Measurements from ENCODE around the gene FGF11. TPM values are rescaled to one million over a fixed set of nuclear protein-coding genes. Genes with fewer than 3 reads are reported as not detected.

FGF11 gene
- total and polyA plus RNA-seq, 2 of the 4 experiments (the other 2 are of a cell fraction) = 0.18 to 1.1 TPM

GRCh38 chr17:7421186-7421585, 18.1 kb upstream of the FGF11 start:
- no peak overlapping the region for H3K56ac ChIP-seq (ENCODE audit: extremely low read depth, insufficient read depth, low read length)
- 93% methylated on average over 13 of the region's 16 CpGs; no CpG with 5 or more reads in 1 of the 2 experiments for WGBS, 2 experiments (ENCODE audit: extremely low coverage in 2 of 2, insufficient read length in 1 of 2)
- ChIA-PET CTCF (no interaction called here), POLR2A (ENCODE audit: unreplicated experiment) (no interaction called here)
- peaks cover 3% of the 10 kb centered on the region; the same call in 1 of the 2 replicates for H4K20me1 ChIP-seq (ENCODE audit: insufficient read depth, low read length)
- no peak overlapping the region for H2AK5ac ChIP-seq (ENCODE audit: low read depth, low read length)
- H3K4ac ChIP-seq (ENCODE audit: low read depth, low read length) = no peak overlapping the region
- H3K36me3 ChIP-seq (ENCODE audit: control insufficient read depth, insufficient read depth, low read length) = peaks cover 10% of the 10 kb centered on the region; the same call in 1 of the 2 replicates
- in situ Hi-C loops (cut with MboI; ENCODE audit: low sequenced_read_pairs) = no loop called here
- H3K79me1 ChIP-seq (ENCODE audit: low read depth in 1 of 2, low read length in 2 of 2) = no peaks in the 10 kb centered on the region
- intact Hi-C loops (cut with micrococcal nuclease) = no loop called here
- H4K5ac ChIP-seq (ENCODE audit: low read depth, low read length) = no peak overlapping the region
- H4K91ac ChIP-seq (ENCODE audit: insufficient read depth, low read depth, low read length) = no peak overlapping the region
- BruUV-seq (replicated peaks) = no TSS peak
- H3K9me1 ChIP-seq (ENCODE audit: insufficient read depth, low read length) = 0 out of 2 replicates have a peak, but pooled peaks cover 3% of the 10 kb centered on the region
- H2BK15ac ChIP-seq (ENCODE audit: low read depth, low read length) = no peak overlapping the region
- ATAC-seq (ENCODE audit: low read depth) (no peak), DNase-seq (no peak)
- no peak overlapping the region for H2BK5ac ChIP-seq (ENCODE audit: low read depth, low read length, poor library complexity, severe bottlenecking)
- no peak overlapping the region for H2BK20ac ChIP-seq (ENCODE audit: low read depth, low read length)
- no peak overlapping the region for H3K18ac ChIP-seq (ENCODE audit: low read depth, low read length)
- no peaks in the 10 kb centered on the region for H3K4me1 ChIP-seq (ENCODE audit: control insufficient read depth, insufficient read depth, low read length)
- H3K9ac ChIP-seq (ENCODE audit: low read depth, low read length) = no peak overlapping the region
- no peaks in the 10 kb centered on the region for H3K9me3 ChIP-seq (ENCODE audit: control insufficient read depth, insufficient read depth, low read length)
- no peak overlapping the region for H3K4me2 ChIP-seq (ENCODE audit: low read depth, low read length)
- TF ChIP-seq FOS (IDR thresholded peaks at IDR 0.05; ENCODE audit: low read depth, low read length) = no peak
- no peak for TF ChIP-seq SMC3 (IDR thresholded peaks at IDR 0.05; ENCODE audit: low read depth, low read length)
- no peak for TF ChIP-seq POLR2A (IDR thresholded peaks at IDR 0.05; ENCODE audit: low read depth, low read length)
- no peak for TF ChIP-seq RAD21 (IDR thresholded peaks at IDR 0.05; ENCODE audit: low read length)
- no peak for TF ChIP-seq RFX5 (IDR thresholded peaks at IDR 0.05; ENCODE audit: low read depth, low read length)
- no peak for TF ChIP-seq ELK1 (IDR thresholded peaks at IDR 0.05; ENCODE audit: borderline replicate concordance, low read depth, low read length)
- no peak for TF ChIP-seq CEBPB (IDR thresholded peaks at IDR 0.05; ENCODE audit: low read depth, low read length)
- TF ChIP-seq RCOR1 (IDR thresholded peaks at IDR 0.05; ENCODE audit: insufficient replicate concordance, low read length) = no peak
- no peak for TF ChIP-seq MXI1 (IDR thresholded peaks at IDR 0.05; ENCODE audit: borderline replicate concordance, low read depth, low read length)
- no peak for TF ChIP-seq MAZ (IDR thresholded peaks at IDR 0.05; ENCODE audit: borderline replicate concordance, low read depth, low read length)
- TF ChIP-seq MAFK (IDR thresholded peaks at IDR 0.05; ENCODE audit: low read depth, low read length) = no peak
- TF ChIP-seq USF2 (IDR thresholded peaks at IDR 0.05; ENCODE audit: low read depth, low read length) = no peak
- no peak for TF ChIP-seq CTCF (conservative IDR thresholded peaks at IDR 0.05; ENCODE audit: low read depth, low read length)
- TF ChIP-seq BHLHE40 (IDR thresholded peaks at IDR 0.05; ENCODE audit: low read depth, low read length) = no peak
- no peak for TF ChIP-seq NFE2L2 (IDR thresholded peaks at IDR 0.05; ENCODE audit: low read depth, low read length)
- TF ChIP-seq CHD1 (IDR thresholded peaks at IDR 0.05; ENCODE audit: low read depth, low read length) = no peak
- H3K27me3 ChIP-seq (ENCODE audit: control insufficient read depth, insufficient read depth, low read length) = 0 out of 2 replicates have a peak, but pooled peaks cover 2% of the 10 kb centered on the region
- no peak overlapping the region for H3K14ac ChIP-seq (replicated peaks; ENCODE audit: low read depth, low read length)
- no peak overlapping the region for H4K8ac ChIP-seq (ENCODE audit: low read depth in 2 of 2, low read length in 2 of 2)
- dilution Hi-C loops (cut with HindIII; ENCODE audit: low sequenced_read_pairs, unreplicated experiment) = no loop called here
- H2AK9ac ChIP-seq (replicated peaks; ENCODE audit: low read depth, low read length, poor library complexity) = no peak overlapping the region
- H2BK120ac ChIP-seq (ENCODE audit: low read depth, low read length) = no peak overlapping the region
- no peak overlapping the region for H2AFZ ChIP-seq (replicated peaks; ENCODE audit: low read length, poor library complexity)
- H3K27ac ChIP-seq (ENCODE audit: insufficient read depth, low read length) = no peak overlapping the region
- H3K23ac ChIP-seq (ENCODE audit: low read depth, low read length) = no peak overlapping the region
- no peak overlapping the region for H3K4me3 ChIP-seq (ENCODE audit: insufficient read depth, low read depth, low read length)
